SK-N-SH treated with all-trans-retinoic acid at 6 μM for 48 hours (cell line): Measurements from ENCODE around the gene INPP4B.

Experiments used
- BACH2 ChIP-seq: fragments of 250-450 bp; sonication (Bioruptor Pico); IDR thresholded peaks from 2 replicates; pipeline ENCODE4 v1.9.0; 2021; ENCODE audit warnings: mild to moderate bottlenecking, borderline replicate concordance
- ESRRG ChIP-seq: fragments of 250-450 bp; sonication (Bioruptor Pico); IDR thresholded peaks from 2 replicates; pipeline ENCODE4 v1.6.1; 2021; ENCODE audit warnings: mild to moderate bottlenecking
- PPARA ChIP-seq: fragments of 250-450 bp; sonication (Bioruptor Pico); IDR thresholded peaks from 2 replicates; pipeline ENCODE4 v1.5.0; 2020; ENCODE audit warnings: mild to moderate bottlenecking, borderline replicate concordance
- RARB ChIP-seq: fragments of 250-450 bp; sonication (Bioruptor Pico); IDR thresholded peaks from 2 replicates; pipeline ENCODE4 v1.8.0; 2021; ENCODE audit warnings: mild to moderate bottlenecking, moderate library complexity
- SNAI2 ChIP-seq: fragments of 250-450 bp; sonication (Bioruptor Pico); IDR thresholded peaks from 2 replicates; pipeline ENCODE4 v1.5.0; 2020; ENCODE audit warnings: mild to moderate bottlenecking, moderate library complexity
- TCF4 ChIP-seq: fragments of 250-450 bp; sonication (Bioruptor Pico); IDR thresholded peaks from 2 replicates; pipeline ENCODE4 v1.8.0; 2021; ENCODE audit warnings: mild to moderate bottlenecking, moderate library complexity, borderline replicate concordance
- TOX ChIP-seq: fragments of 250-450 bp; sonication (Bioruptor Pico); IDR thresholded peaks from 2 replicates; pipeline ENCODE4 v1.8.0; 2021; ENCODE audit warnings: mild to moderate bottlenecking, moderate library complexity, borderline replicate concordance
- ZC3H10 ChIP-seq: fragments of 250-450 bp; sonication (Bioruptor Pico); IDR thresholded peaks from 2 replicates; pipeline ENCODE4 v1.5.1; 2021; ENCODE audit warnings: mild to moderate bottlenecking, moderate library complexity
- ZFP3 ChIP-seq: fragments of 250-450 bp; sonication (Bioruptor Pico); IDR thresholded peaks from 2 replicates; pipeline ENCODE4 v1.5.0; 2020; ENCODE audit warnings: mild to moderate bottlenecking, moderate library complexity
- ZNF8 ChIP-seq: fragments of 450-650 bp; formaldehyde crosslinking; IDR thresholded peaks from 2 replicates; pipeline ENCODE4 v1.5.0; 2020; ENCODE audit warnings: mild to moderate bottlenecking, moderate library complexity
- TF ChIP-seq, protein P1 (sequence below): fragments of 250-450 bp; sonication (Bioruptor Pico); IDR thresholded peaks from 2 replicates; pipeline ENCODE4 v1.5.1; 2020; ENCODE audit warnings: low read depth, mild to moderate bottlenecking, moderate library complexity
- TF ChIP-seq, protein P2 (sequence below): fragments of 250-450 bp; sonication (Bioruptor Pico); IDR thresholded peaks from 2 replicates; pipeline ENCODE4 v1.8.0; 2021; ENCODE audit warnings: low read depth, mild to moderate bottlenecking, moderate library complexity, borderline replicate concordance
- TF ChIP-seq, protein P3 (sequence below): fragments of 250-450 bp; sonication (Bioruptor Pico); IDR thresholded peaks from 2 replicates; pipeline ENCODE4 v1.8.0; 2020; ENCODE audit warnings: mild to moderate bottlenecking, moderate library complexity, borderline replicate concordance
- TF ChIP-seq, protein P4 (sequence below): fragments of 250-450 bp; sonication (Bioruptor Pico); IDR thresholded peaks from 2 replicates; pipeline ENCODE4 v1.5.0; 2020; ENCODE audit warnings: mild to moderate bottlenecking, moderate library complexity

DNA sequence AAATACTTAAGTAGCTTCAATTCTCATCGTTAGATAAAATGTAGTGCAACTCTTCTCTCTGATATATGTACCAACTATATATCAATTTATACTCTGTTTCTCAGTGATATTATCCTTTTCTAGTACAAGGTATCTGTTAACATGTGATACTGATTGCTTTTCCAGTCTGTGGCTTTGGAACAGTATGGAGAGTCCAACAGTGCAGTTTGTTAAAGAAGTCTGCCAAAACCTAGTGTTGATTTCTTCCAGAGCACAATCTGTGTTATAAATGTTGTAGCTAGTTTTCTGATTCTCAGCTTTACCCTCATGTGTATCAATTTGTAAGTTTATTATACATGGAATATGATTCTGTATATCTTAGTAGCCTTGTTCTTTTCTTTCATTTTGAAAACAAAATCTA is 744.7 kb downstream of the INPP4B start:
- TF ChIP-seq, protein P1, sequence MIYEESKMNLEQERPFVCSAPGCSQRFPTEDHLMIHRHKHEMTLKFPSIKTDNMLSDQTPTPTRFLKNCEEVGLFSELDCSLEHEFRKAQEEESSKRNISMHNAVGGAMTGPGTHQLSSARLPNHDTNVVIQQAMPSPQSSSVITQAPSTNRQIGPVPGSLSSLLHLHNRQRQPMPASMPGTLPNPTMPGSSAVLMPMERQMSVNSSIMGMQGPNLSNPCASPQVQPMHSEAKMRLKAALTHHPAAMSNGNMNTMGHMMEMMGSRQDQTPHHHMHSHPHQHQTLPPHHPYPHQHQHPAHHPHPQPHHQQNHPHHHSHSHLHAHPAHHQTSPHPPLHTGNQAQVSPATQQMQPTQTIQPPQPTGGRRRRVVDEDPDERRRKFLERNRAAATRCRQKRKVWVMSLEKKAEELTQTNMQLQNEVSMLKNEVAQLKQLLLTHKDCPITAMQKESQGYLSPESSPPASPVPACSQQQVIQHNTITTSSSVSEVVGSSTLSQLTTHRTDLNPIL (CRISPR knock-in tag), result no peak
- no peak for TF ChIP-seq RARB (CRISPR knock-in tag)
- TF ChIP-seq, protein P2, sequence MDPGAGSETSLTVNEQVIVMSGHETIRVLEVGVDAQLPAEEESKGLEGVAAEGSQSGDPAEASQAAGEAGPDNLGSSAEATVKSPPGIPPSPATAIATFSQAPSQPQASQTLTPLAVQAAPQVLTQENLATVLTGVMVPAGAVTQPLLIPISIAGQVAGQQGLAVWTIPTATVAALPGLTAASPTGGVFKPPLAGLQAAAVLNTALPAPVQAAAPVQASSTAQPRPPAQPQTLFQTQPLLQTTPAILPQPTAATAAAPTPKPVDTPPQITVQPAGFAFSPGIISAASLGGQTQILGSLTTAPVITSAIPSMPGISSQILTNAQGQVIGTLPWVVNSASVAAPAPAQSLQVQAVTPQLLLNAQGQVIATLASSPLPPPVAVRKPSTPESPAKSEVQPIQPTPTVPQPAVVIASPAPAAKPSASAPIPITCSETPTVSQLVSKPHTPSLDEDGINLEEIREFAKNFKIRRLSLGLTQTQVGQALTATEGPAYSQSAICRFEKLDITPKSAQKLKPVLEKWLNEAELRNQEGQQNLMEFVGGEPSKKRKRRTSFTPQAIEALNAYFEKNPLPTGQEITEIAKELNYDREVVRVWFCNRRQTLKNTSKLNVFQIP, result no peak
- no peak for TF ChIP-seq TOX (CRISPR knock-in tag)
- no peak for TF ChIP-seq BACH2 (CRISPR knock-in tag)
- TF ChIP-seq SNAI2 (CRISPR knock-in tag), result no peak
- TF ChIP-seq ZFP3, result no peak
- TF ChIP-seq TCF4 (CRISPR knock-in tag), result no peak
- TF ChIP-seq, protein P3, sequence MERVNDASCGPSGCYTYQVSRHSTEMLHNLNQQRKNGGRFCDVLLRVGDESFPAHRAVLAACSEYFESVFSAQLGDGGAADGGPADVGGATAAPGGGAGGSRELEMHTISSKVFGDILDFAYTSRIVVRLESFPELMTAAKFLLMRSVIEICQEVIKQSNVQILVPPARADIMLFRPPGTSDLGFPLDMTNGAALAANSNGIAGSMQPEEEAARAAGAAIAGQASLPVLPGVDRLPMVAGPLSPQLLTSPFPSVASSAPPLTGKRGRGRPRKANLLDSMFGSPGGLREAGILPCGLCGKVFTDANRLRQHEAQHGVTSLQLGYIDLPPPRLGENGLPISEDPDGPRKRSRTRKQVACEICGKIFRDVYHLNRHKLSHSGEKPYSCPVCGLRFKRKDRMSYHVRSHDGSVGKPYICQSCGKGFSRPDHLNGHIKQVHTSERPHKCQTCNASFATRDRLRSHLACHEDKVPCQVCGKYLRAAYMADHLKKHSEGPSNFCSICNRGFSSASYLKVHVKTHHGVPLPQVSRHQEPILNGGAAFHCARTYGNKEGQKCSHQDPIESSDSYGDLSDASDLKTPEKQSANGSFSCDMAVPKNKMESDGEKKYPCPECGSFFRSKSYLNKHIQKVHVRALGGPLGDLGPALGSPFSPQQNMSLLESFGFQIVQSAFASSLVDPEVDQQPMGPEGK (CRISPR knock-in tag), result no peak
- TF ChIP-seq ZNF8 (CRISPR knock-in tag), result no peak
- no peak for TF ChIP-seq PPARA (CRISPR knock-in tag)
- TF ChIP-seq, protein P4, sequence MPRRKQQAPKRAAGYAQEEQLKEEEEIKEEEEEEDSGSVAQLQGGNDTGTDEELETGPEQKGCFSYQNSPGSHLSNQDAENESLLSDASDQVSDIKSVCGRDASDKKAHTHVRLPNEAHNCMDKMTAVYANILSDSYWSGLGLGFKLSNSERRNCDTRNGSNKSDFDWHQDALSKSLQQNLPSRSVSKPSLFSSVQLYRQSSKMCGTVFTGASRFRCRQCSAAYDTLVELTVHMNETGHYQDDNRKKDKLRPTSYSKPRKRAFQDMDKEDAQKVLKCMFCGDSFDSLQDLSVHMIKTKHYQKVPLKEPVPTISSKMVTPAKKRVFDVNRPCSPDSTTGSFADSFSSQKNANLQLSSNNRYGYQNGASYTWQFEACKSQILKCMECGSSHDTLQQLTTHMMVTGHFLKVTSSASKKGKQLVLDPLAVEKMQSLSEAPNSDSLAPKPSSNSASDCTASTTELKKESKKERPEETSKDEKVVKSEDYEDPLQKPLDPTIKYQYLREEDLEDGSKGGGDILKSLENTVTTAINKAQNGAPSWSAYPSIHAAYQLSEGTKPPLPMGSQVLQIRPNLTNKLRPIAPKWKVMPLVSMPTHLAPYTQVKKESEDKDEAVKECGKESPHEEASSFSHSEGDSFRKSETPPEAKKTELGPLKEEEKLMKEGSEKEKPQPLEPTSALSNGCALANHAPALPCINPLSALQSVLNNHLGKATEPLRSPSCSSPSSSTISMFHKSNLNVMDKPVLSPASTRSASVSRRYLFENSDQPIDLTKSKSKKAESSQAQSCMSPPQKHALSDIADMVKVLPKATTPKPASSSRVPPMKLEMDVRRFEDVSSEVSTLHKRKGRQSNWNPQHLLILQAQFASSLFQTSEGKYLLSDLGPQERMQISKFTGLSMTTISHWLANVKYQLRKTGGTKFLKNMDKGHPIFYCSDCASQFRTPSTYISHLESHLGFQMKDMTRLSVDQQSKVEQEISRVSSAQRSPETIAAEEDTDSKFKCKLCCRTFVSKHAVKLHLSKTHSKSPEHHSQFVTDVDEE (CRISPR knock-in tag), result no peak
- no peak for TF ChIP-seq ZC3H10 (CRISPR knock-in tag)
- no peak for TF ChIP-seq ESRRG (CRISPR knock-in tag)
